HG02973 (cell line): Measurements from ENCODE around the gene ARID3B.
A peak's percentile ranks its signal among the peaks of the same experiment; 100 is the strongest.
"Not testable (repeated sequence)": the region's sequence is repeated elsewhere in the genome, so short reads cannot be mapped to it uniquely, and the experiment has no call there.

Source experiments
- ATAC-seq: cut with Tn5 transposase; IDR thresholded peaks from one replicate; pipeline ENCODE4 v1.9.1; 2021; ENCODE audit warnings: moderate library complexity; ENCODE audit not compliant: unreplicated experiment

Gene ARID3B

DNA sequence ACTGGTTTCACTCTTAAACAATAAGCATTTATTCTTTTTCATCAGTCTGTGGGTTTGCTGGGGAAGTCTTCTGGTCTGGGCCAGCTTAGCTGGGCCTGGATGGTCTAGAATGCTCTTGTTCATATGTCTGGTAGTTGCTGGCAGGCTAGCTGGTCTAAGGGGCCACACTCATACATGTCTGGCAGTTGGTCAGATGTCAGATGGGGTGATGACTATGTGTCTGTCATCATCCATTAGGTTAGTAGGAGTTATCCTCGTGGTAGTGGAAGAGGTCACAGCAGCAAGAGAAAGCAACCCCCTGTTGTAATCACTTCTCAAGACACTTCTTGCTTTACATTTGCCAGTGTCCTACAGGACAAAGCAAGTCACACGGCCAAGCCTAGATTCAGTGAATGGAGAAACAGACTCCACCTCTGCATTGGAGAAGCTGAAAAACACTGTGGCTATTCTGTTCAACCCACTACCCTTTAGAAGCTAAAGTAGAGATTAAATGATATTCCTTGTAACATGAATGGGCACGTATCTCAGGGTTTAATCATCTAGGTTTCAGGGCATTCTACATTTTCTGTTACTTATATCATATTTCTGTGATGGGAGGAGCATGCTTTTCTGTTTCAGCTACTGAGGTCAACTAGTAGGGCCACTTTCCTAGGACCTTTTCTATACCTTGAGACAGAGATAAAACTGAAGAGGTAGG is 5.5 kb upstream of the ARID3B start:
- no peak for ATAC-seq

DNA sequence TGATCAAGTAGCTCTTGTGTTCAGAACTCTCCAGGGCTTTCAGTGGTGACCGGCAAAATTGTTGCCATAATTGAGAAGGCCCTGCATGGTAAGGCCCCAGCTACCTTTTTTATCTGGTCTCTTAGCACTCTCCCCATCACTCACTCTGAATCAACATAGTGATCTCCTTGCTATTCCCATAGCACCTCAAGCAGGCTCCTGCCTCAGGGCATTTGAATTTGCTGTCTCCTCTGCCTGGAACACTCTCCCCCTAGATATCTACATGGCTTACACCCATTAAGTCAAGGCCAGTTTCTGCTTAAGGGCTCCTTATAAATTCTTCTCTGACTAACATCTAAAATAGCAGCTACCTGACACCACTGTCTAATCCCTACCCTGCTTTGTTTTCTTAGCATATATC is 3.3 kb upstream of the ARID3B start:
- no peak for ATAC-seq

DNA sequence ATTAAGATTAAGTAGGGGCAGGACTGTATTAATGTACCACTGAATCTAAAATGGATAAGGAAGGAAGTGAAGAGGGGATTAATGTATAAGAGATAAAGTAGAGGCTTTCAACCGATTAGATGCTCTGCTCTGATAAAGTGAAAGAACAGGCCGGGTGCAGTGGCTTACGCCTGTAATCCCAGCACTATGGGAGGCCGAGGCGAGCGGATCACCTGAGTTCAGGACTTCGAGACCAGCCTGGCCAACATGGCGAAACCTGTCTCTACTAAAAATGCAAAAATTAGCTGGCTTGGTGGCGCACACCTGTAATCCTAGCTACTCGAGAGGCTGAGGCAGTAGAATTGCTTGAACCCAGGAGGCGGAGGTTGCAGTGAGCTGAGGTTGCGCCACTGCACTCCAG is 1.5 kb upstream of the ARID3B start:
- ATAC-seq = not testable (repeated sequence)

DNA sequence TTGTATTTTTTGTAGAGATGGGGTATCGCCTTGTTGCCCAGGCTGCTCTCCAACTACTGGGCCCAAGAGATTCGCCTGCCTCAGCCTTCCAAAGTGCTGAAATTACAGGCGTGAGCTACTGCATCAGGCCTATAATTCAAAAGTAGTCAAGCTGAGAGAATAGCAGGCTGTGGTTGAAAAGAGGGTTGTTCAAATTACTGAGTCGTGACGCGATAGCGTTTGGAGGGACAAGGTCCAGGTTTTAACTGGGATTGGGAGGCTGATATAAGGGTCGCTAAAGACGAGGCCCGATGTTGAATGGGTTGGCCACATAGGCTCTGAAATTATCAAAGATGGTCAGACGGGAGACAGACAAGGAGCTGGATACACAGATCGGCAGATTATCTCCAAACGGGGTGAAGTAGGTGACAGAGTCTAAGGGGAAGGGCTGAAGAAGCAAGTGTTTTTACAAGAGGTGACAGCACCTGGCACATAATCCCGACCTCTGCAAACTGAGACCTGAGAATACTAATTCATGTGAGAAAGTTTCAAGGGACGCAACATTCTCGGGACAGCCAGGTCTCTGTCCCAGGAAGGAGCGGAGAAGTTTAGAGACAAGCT is 759 bp upstream of the ARID3B start:
- peak; percentile 4 for ATAC-seq

DNA sequence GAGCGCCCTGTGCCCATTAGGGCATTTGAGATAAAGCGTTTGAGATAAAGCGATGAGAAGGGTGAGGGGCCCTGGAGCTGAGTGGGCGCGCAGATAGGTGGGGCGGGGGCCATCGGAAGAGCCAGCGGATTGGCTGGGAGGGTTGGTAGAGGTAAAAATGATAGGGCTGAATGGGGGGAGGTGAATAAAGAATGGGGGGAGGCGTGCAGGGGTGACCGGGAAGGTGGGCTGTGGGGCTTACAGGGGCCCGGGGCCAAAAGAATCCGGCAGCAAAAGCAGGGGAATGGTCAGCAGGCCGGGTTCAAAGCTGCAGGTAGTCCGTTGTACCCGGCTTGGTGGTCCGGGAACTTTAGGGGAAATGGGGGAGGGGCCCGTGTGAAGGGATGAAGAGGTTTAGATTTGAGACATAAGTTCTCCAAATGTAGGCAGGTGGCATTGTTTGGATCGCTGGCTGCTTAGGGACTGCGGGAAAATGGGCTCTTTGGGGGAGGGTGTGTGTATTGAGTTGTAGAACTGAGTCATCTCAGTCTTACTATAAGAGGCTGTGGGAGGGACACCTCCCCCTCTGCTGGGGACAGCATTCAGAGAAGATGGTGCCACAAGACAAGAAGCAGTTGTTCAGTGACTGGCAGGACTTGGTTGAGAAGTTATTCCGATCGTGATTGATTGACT is 610 bp downstream of the ARID3B start:
- ATAC-seq = peak; percentile 39

DNA sequence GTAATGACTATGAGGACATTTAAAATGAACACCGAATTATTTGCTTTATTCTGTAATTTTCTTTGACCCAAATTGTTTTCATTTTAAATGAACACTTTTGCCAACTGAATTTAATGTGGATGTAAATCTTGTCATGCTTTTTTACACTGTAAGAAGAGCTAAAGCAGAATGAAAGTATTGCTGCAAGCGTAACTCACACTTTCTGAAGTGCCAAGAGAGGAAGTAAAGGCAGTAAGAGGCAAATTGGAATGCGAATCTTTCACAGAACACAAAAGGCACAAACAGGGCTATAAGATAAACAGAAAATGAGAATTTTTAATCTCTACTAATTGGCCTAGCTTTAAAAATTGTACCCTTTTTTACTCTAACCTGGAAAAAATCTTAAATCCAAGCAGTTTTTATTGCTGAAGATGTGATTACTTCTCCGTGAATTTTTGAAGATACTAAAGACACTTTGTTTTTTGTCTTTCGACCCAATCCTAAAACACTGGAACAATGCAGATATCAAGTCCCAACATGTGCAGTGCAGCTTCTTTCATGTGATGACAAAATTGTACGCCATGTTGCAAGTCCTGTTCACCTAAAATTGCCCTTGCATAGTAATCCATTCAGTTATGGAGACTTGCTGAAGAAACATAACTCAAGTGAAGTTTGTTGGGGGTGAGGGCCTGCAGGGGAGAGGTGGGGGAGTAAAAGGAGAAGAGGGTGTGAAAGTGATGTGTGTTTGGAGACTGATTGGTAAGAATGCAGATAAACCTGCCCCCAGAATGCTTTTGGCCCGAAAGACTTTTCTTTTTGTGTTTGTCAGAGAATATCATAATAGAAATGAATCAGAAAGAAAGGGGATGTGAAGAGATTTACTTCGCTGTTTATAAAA is 1.4 kb downstream of the ARID3B start:
- ATAC-seq = no peak

DNA sequence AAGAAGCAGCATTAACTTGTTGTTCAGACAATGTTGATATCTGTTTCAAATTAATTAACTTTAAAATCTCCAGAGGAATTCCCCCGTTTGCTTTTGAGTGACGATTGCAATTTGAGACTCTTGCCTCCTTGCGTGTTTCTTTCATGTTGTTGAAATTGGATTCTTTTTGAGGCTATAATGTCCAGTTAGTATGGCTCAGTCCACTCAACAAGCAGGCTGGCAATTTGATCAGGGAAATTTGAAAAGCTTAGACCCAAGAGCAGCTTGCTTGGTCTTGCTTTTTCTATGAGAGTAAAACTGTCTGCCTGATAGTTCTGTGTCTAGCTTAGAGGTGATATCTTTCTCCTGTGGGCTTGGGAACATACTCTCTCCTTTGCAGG is 2.0 kb downstream of the ARID3B start:
- ATAC-seq = no peak

DNA sequence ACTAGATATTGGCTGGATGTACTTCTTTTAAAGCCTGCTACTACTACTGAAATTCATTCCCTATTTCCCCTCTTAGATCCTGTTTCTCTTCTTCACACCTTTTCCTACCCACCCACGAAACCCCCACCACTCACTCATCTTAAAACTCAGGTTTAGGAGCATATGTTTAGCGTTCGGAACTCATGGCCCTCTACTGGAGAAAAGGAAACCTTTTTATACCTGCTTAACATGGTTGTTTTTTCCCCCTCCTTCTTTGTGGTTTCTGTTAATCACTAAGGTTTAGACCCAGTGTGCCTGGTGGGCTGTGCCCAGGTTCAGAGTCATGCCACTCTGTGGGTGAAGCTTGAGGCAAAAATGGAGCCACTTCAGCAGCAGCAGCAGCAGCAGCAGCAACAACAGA is 2.6 kb downstream of the ARID3B start:
- no peak for ATAC-seq

DNA sequence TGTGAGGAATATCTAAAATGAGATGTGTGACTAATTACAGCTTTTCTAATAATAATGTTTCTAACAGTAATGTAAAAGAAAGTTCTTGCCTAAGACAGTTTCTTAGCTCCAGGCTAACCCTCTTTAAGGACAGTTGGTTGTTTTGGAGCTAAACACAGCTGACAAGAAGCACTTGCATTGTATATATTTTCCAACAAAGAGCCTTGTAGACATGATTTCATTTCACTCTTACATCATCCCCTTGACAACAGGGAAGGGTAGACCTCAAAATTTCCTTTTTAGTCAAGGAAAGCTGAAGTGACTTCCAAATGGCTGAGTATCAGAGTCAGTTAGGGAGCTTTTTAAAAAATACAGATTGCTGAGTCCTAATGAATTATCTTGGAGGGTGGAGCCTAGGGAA is 4.1 kb downstream of the ARID3B start:
- no peak for ATAC-seq

DNA sequence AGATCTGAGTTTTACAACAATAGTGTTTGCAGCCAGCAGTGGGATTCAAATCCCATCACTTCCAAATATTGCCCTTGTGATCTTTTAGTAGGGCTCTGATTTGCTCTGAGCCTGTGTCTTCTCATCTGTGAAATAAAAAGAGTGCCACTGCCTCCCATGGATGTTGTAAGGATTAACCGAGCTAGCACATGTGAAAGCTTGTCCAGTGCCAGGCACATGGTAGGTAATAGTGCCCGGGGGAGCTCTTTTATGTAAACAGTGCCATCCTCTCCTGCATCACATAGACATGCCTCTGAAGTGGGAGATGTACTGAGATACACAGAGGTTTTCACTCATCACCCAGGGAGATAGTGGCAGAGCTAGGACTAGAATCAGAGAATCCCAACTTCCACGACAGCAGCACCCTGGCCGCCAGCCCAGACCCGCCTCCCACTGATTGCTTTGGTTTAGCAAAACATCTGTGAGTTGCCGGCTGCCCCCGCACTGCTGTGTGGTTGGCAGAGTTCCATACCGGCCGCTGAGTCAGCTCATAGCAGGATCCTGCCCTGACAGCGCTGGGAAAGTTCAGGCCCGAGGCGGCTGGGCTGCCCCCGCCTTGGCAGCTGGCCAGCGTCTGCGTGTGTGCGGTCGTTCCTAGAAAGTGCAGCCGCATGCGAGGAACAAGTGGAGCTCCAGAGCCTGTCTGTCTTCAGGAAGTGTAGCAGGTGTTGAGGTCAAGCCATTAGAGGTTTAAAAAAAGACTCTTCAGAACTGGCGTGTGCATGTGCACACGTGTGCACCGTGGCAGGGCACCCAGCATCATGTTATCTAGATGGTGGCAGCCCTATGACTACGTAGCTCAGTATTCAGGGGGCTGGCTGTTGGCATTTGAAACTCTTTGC is 5.0 kb downstream of the ARID3B start:
- ATAC-seq = peak; percentile 37

DNA sequence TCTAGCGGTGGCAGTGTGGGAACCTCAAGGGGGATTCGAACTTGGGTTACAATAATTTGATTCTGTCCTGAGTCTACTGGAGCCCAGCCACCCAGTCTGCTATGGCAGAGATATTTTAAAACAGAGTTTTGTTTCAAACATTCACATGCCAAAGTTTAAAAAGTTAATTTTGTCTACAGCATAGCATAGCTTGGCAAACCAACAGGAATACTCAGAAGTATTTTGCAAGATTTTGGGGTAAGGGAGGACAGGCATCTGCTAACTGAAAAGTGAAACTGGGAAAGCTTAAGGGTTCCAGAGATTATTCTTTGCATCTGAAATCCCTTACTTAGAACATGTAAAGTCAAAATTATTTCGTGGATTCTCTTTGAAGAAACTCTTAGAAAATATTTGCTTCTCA is 6.6 kb downstream of the ARID3B start:
- no peak for ATAC-seq

DNA sequence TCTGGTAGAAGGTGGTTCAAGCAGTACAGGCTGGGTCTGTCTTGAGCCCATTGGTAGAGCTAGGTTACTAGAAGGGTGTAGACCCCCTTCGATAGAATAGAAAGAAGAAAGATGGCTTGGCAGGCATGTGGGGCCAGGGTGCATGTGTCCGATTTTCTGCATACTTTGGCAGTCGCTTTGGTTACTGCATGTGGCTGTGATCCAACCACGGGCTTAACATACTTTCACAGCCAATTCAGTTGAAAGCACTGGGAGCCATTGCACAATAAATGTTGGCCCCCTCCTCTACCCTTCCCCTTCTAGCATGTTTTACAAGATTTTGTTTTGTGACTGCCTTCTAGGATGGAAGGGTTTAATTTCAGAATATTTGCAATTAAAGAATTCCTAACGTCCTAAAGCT is 7.2 kb downstream of the ARID3B start:
- no peak for ATAC-seq

DNA sequence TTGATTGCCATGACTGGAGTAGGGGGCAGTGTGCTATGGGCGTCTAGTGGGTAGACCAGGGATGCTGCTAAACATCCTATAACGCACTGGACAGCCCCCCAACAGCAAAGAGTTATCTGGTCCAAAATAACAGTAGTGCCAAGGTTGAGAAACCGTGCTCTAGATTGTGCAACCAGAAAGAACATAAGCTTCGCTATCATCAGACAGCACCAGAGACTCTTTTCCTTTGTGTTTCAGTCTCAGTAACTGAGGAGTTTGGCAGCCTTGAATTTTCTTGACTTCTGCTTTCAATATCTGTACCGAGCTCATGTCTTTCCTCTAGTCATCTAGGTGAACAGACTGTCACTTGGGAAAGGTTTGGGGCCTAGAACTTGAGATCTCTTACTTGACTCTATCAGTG is 8.8 kb downstream of the ARID3B start:
- ATAC-seq = no peak

DNA sequence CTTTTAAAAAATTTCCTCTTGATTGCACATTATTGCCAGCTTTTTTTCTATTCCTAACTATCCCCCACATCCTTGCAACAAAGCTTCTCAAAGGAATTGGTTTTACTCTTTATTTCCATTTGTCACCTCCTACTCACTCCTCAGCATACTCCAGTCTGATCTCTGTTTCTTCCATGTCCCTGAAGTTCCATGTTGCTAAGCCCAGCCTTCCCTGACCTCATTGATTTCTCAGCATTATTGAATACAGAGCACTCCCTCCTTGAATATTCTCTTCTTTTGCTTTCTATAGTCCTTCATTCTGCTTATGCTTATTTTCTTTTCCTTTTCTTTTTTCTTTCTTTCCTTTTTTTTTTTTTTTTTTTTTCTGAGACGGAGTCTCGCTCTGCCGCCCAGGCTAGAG is 10.7 kb downstream of the ARID3B start:
- no peak for ATAC-seq

DNA sequence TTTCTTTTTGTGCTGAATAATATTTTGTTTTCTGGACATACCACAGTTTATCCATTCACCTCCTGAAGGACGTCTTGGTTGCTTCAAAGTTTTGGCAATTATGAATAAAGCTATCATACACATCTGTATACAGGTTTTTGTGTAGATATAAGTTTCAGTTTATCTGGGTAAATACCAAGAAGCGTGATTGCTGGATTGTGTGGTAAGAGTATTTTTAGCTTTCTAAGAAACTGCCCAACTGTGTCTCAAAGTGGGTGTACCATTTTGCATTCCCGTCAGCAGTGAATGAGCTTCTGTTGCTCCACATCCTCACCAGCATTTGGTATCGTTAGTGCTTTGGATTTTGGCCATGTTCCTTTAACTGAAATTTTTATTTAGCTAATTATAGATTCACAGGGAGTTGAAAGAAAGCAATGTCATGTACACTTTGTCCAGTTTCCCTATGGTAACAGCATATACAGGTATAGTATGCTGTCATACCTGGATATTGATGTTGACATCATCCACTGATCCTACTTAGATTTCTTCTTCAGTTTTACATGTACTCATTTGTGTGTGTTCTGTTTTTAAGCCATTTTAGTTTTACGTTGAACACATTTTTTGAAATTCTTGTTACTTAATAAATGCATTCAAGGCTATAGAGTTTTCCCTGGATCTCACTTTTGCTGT is 11.9 kb downstream of the ARID3B start:
- no peak for ATAC-seq

DNA sequence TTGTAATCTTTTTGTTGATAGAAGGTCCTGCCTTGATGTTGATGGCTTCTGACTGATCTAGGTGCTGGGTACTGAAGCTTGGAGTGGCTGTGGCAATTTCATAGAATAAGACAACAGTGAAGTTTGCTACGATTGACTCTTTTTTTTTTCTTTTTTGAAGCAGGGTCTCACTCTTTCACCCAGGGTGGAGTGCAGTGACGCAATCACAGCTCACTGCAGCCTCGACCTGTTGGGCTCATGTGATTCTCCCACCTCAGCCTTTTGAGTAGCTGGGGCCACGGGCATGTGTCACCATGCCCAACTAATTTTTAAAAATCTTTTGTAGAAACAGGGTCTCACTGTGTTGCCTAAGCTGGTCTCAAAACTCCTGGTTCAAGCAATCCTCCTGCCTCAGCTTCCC is 14.2 kb downstream of the ARID3B start:
- ATAC-seq = no peak

DNA sequence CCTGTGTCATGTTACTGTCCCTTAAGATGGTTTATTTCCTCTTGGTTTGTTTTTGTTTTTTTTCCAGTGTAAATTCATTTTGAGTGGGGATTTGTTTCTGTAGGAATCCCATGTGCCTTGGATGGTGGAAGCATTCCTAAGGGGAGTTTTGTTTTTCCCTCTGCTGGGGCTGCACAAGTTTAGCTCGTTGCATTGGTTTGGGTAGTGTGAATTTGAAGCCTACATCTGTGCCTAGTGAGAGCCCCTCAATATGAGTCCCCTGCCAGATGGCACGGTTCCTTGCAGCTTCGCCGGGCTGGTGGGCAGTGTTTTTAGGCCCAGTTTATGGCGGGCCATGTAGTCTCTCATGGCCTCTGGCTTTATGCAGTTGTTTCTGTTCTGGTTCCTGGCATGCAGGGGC is 17.7 kb downstream of the ARID3B start:
- ATAC-seq = no peak

DNA sequence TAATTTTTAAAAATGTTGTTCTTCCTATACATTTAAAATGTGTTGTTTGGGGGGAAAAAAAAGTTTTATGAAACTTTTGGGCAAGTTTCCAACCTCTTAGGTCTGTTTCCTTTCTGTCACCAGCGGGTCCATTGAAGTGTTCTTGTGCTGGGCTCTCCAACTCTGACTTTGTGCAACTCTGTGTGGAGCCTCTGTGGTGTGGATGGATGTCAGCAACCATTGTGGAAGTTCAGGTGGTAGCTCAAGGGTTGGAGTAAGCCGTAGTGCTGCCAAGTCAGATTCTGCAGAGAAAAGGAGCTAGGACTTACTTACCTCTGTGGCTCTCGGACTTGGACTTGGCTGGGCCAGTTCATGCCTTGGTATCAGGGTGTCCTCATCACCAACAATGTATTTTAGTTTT is 22.4 kb downstream of the ARID3B start:
- ATAC-seq = no peak

DNA sequence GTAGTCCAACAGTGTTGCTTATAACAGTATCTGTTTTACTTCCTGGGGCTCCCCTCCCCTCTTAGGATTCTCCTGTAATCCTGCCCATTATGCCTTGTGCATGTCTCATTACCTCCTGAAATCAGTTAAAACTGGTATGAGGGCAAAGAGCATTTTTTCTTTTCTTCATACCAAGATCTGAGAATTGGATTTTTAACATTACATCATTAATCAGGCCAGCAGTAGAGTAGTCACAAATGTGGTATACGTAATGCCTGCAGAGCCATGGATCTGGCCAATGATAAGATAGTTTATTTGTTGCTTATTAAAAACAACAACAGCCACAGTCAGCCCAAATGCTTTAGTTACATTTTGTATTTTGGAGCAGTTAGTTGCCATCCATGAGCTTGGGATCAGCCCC is 23.2 kb downstream of the ARID3B start:
- ATAC-seq = no peak
